Esophagus muscularis mucosa (tissue), 4 donors: ENCODE data around the gene IP6K2. TPM values are rescaled to one million over a fixed set of nuclear protein-coding genes. Genes with fewer than 3 reads are reported as not detected.
"Not testable (repeated sequence)": the region's sequence is repeated elsewhere in the genome, so short reads cannot be mapped to it uniquely, and the experiment has no call there.

ENCODE experiments used
- DNase-seq: peaks from one replicate; pipeline ENCODE4 v3.0.0-alpha.2; 2017; ENCODE audit errors: extremely low spot score
- H3K27ac ChIP-seq, 4 donors: fragments of 200-600 bp; sonication (generic); replicated peaks in 1 of 4; 1 replicate in 3 of 4; 2 replicates in 1 of 4; pipeline ENCODE4 v1.5.1; 2016 to 2019; ENCODE audit warnings: mild to moderate bottlenecking in 1 of 4
- H3K27me3 ChIP-seq, 4 donors: fragments of 200-600 bp; sonication (generic); one replicate each; pipeline versions ENCODE4 v1.5.1 to v1.6.0; 2016 to 2019
- H3K36me3 ChIP-seq, 4 donors: fragments of 200-600 bp; sonication (generic); one replicate each; pipeline ENCODE4 v1.5.1; 2016 to 2019
- H3K4me1 ChIP-seq, 4 donors: fragments of 200-600 bp; sonication (generic); one replicate each; pipeline ENCODE4 v1.5.1; 2016 to 2019
- H3K4me3 ChIP-seq, 4 donors: fragments of 200-600 bp; sonication (generic); 1 replicate in 2 of 4; 2 replicates in 2 of 4; pipeline ENCODE4 v1.5.1; 2016 to 2019; ENCODE audit warnings: mild to moderate bottlenecking in 4 of 4, moderate library complexity in 1 of 4
- H3K9me3 ChIP-seq, 4 donors: fragments of 200-600 bp; sonication (generic); 1 replicate in 3 of 4; 2 replicates in 1 of 4; pipeline ENCODE4 v1.5.1; 2016 to 2019
- CTCF ChIP-seq, 3 experiments: fragments of 200-600 bp in 2 of 3; fragments of 450-650 bp in 1 of 3; sonication (generic) in 2 of 3; IDR thresholded peaks; one replicate each; pipeline ENCODE4 v1.5.1; 2017 to 2019; ENCODE audit warnings: antibody characterized with exemption in 3 of 3, mild to moderate bottlenecking in 2 of 3, moderate library complexity in 1 of 3
- EP300 ChIP-seq: sonication (generic); formaldehyde crosslinking; IDR thresholded peaks from one replicate; pipeline ENCODE4 v1.6.1; 2017; ENCODE audit warnings: antibody characterized with exemption
- POLR2A ChIP-seq: fragments of 450-650 bp; IDR thresholded peaks from one replicate; pipeline ENCODE4 v1.6.1; 2017; ENCODE audit warnings: antibody characterized with exemption, moderate library complexity, mild to moderate bottlenecking, low read depth
- POLR2AphosphoS5 ChIP-seq, 2 donors: sonication (generic); formaldehyde crosslinking; IDR thresholded peaks; one replicate each; pipeline ENCODE4 v1.6.1; 2017; ENCODE audit warnings: antibody characterized with exemption in 2 of 2
- WGBS: methylation state at CpG from one replicate; pipeline ENCODE4 v1.1.5; 2018; 5-methylcytosine and 5-hydroxymethylcytosine counted together
- intact Hi-C: fragments of 100-400 bp; cut with DNase I; formaldehyde crosslinking; loops from one replicate; pipeline ENCODE4 v1.15.1; 2023
- total RNA-seq, 4 donors: library from RNA; depleted of rRNA; stranded (reverse); fragments of >200 nt; gene quantifications; one replicate each; pipeline versions ENCODE4 v1.1.0 to v1.2.1, GENCODE V29; 2016

The IP6K2 gene
- total RNA-seq, 4 donors from 2014 or later, result 31.0 to 57.5 (median 41.2) TPM

GRCh38 chr3:48739617-48739954, 22.6 kb upstream of the IP6K2 start:
- Histone ChIP-seq H3K27ac (peak overlapping the region; percentile 65 to 72 (median 69)), H3K9me3 (no peaks in the 10 kb centered on the region), H3K4me1 (peaks cover 44 to 61% (median 49%) of the 10 kb centered on the region in 4 donors), H3K27me3 (no peaks in the 10 kb centered on the region), H3K4me3 (peak overlapping the region in 1 of 4 donors; percentile 32), H3K36me3 (peaks cover 0 to 1% (median 0%) of the 10 kb centered on the region in 4 donors)
- TF ChIP-seq POLR2A (no peak), EP300 (no peak), CTCF (IDR thresholded peaks at IDR 0.05) (no peak), POLR2AphosphoS5 (IDR thresholded peaks at IDR 0.05) (no peak)
- DNase-seq, result no peak
- intact Hi-C loops, result no loop called here
- 74% methylated on average over 3 of the region's 6 CpGs for whole genome bisulfite sequencing

GRCh38 chr3:48738926-48739616, 22.1 kb upstream of the IP6K2 start:
- DNase-seq, result no peak
- intact Hi-C loops, result no loop called here
- WGBS, result 76% methylated on average over 6 of the region's 9 CpGs

GRCh38 chr3:48738144-48738536, 21.1 kb upstream of the IP6K2 start:
- TF ChIP-seq POLR2AphosphoS5 (IDR thresholded peaks at IDR 0.05) (peak in 1 of 2 donors; percentile 62), POLR2A (no peak)
- intact Hi-C loops, result no loop called here
- WGBS, result 84% methylated on average over 3 of the region's 3 CpGs
- Histone ChIP-seq H3K9me3 (no peaks in the 10 kb centered on the region), H3K36me3 (no peaks in the 10 kb centered on the region), H3K4me1 (peaks cover 44 to 63% (median 49%) of the 10 kb centered on the region in 4 donors), H3K4me3 (no peak overlapping the region), H3K27ac (peak overlapping the region; percentile 33 to 72 (median 69)), H3K27me3 (no peaks in the 10 kb centered on the region)
- no peak for DNase-seq

More at GRCh38 chr3:48738926-48739616, 22.1 kb upstream of the IP6K2 start:
- H3K4me1 ChIP-seq, result peaks cover 44 to 63% (median 49%) of the 10 kb centered on the region in 4 donors
- TF ChIP-seq POLR2AphosphoS5 (IDR thresholded peaks at IDR 0.05) (peak in 1 of 2 donors; percentile 39), EP300 (no peak)
- no peaks in the 10 kb centered on the region for H3K27me3 ChIP-seq
- H3K27ac ChIP-seq, result peak overlapping the region; percentile 65 to 72 (median 69)
- no peaks in the 10 kb centered on the region for H3K9me3 ChIP-seq
- no peak overlapping the region for H3K4me3 ChIP-seq
- H3K36me3 ChIP-seq, result no peaks in the 10 kb centered on the region

GRCh38 chr3:48735075-48735767, 18.2 kb upstream of the IP6K2 start:
- H3K9me3 ChIP-seq, H3K27ac ChIP-seq, H3K4me3 ChIP-seq, intact Hi-C loops, DNase-seq, H3K27me3 ChIP-seq, H3K36me3 ChIP-seq: not testable (repeated sequence)
- H3K4me1 ChIP-seq, result peaks cover 32 to 49% (median 39%) of the 10 kb centered on the region in 4 donors
- 53% methylated on average over 8 of the region's 8 CpGs for WGBS

- H3K36me3 ChIP-seq, H3K4me3 ChIP-seq, H3K27ac ChIP-seq, intact Hi-C loops, H3K27me3 ChIP-seq, H3K9me3 ChIP-seq, DNase-seq: not testable (repeated sequence)
- no CpG with 5 or more reads among the region's 25 CpGs for WGBS
- H3K4me1 ChIP-seq, result peaks cover 25 to 42% (median 32%) of the 10 kb centered on the region in 4 donors
These were observed 17.5 kb upstream of the IP6K2 start for GRCh38 chr3:48734541-48734940.

- no CpG with 5 or more reads among the region's 53 CpGs for WGBS
- intact Hi-C loops, result not testable (repeated sequence)
These were observed 16.9 kb upstream of the IP6K2 start for GRCh38 chr3:48733752-48734518.

GRCh38 chr3:48727511-48727910, 10.5 kb upstream of the IP6K2 start:
- Histone ChIP-seq H3K4me1 (no peaks in the 10 kb centered on the region), H3K4me3 (no peak overlapping the region), H3K36me3 (no peaks in the 10 kb centered on the region), H3K27ac (no peak overlapping the region), H3K27me3 (no peaks in the 10 kb centered on the region), H3K9me3 (no peaks in the 10 kb centered on the region)
- DNase-seq, result no peak
- TF ChIP-seq POLR2AphosphoS5 (IDR thresholded peaks at IDR 0.05) (no peak), CTCF (IDR thresholded peaks at IDR 0.05) (no peak), POLR2A (no peak), EP300 (no peak)
- WGBS, result 91% methylated on average over 7 of the region's 8 CpGs
- intact Hi-C loops, result no loop called here

More at GRCh38 chr3:48733752-48734518, 16.9 kb upstream of the IP6K2 start:
- H3K4me1 ChIP-seq, result peaks cover 19 to 36% (median 26%) of the 10 kb centered on the region in 4 donors
- H3K27me3 ChIP-seq, H3K27ac ChIP-seq, DNase-seq, H3K36me3 ChIP-seq, H3K4me3 ChIP-seq, H3K9me3 ChIP-seq: not testable (repeated sequence)

GRCh38 chr3:48725185-48725855, 8.3 kb upstream of the IP6K2 start:
- H3K4me1 ChIP-seq, intact Hi-C loops, H3K4me3 ChIP-seq, H3K9me3 ChIP-seq, H3K27me3 ChIP-seq, DNase-seq, H3K36me3 ChIP-seq, H3K27ac ChIP-seq: not testable (repeated sequence)
- 88% methylated on average over 8 of the region's 8 CpGs for WGBS
